ENCODE measurements around the gene EHMT1. TPM values are rescaled to one million over a fixed set of nuclear protein-coding genes. Genes with fewer than 3 reads are reported as not detected.

The EHMT1 gene
- polyA plus RNA-seq, 2 of the 4 experiments (the other 2 are of a cell fraction) = 41.3 to 48.0 TPM

GRCh38 chr9:137751616-137752015 is 132.8 kb downstream of the EHMT1 start:
- H3K4me3 ChIP-seq = no peak overlapping the region
- CTCF ChIA-PET = interaction anchor here (1.7 kb wide), 1 partner anchor 12 kb away, joined by 3 read pairs; no protein-coding TSS in a partner anchor
- H3K4me2 ChIP-seq = no peak overlapping the region
- FAIRE-seq = no peak
- no peaks in the 10 kb centered on the region for H3K4me1 ChIP-seq
- no peak for DNase-seq (ENCODE audit: low read depth in 1 of 2, low spot score in 1 of 2)
- ATAC-seq = no peak
- 96% methylated on average over 5 of the region's 5 CpGs for WGBS (ENCODE audit: missing lambda C conversion rate)
- H3K27ac ChIP-seq = no peak overlapping the region
- no peaks in the 10 kb centered on the region for H3K9me3 ChIP-seq
- TF ChIP-seq EP300 (IDR thresholded peaks at IDR 0.05) = no peak
- TF ChIP-seq ZC3H11A (IDR thresholded peaks at IDR 0.05) = no peak
- POLR2A ChIA-PET = no interaction called here

- CTCF ChIA-PET = interaction anchor here (1.4 kb wide), 1 partner anchor 80 kb away, joined by 7 read pairs; no protein-coding TSS in a partner anchor
- POLR2A ChIA-PET = no interaction called here
These were observed 133.6 kb downstream of the EHMT1 start for GRCh38 chr9:137752426-137752825.

GRCh38 chr9:137753192-137753765 is 134.5 kb downstream of the EHMT1 start:
- Histone ChIP-seq H3K4me2 (no peak overlapping the region), H3K4me1 (0 out of 3 replicates have a peak, but pooled peaks cover 3% of the 10 kb centered on the region), H3K4me3 (no peak overlapping the region), H3K9me3 (no peaks in the 10 kb centered on the region), H3K27ac (no peak overlapping the region)
- TF ChIP-seq GATA3 (IDR thresholded peaks at IDR 0.05; ENCODE audit: borderline replicate concordance) (no peak), TFCP2L1 (CRISPR knock-in tag; IDR thresholded peaks at IDR 0.05) (no peak), RCOR1 (IDR thresholded peaks at IDR 0.05; ENCODE audit: low read depth, low read length) (no peak), ELK1 (IDR thresholded peaks at IDR 0.05; ENCODE audit: low read depth, low read length) (no peak), POLR2AphosphoS2 (conservative IDR thresholded peaks at IDR 0.05; ENCODE audit: low read length) (no peak), BHLHE40 (IDR thresholded peaks at IDR 0.05; ENCODE audit: low read depth, low read length) (no peak), FOSL2 (IDR thresholded peaks at IDR 0.05) (no peak), FOSL2 (CRISPR knock-in tag; IDR thresholded peaks at IDR 0.05) (no peak), BCL3 (IDR thresholded peaks at IDR 0.05) (no peak), HOXA7 (CRISPR knock-in tag; IDR thresholded peaks at IDR 0.05) (no peak), MYC (IDR thresholded peaks at IDR 0.05; ENCODE audit: borderline replicate concordance, low read length) (no peak), HEYL (CRISPR knock-in tag; IDR thresholded peaks at IDR 0.05) (no peak)
- POLR2A ChIA-PET = no interaction called here
- CTCF ChIA-PET = interaction anchor here (0.5 to 1.4 kb wide), 3 partner anchors 32 to 240 kb away, joined by 3 to 7 read pairs (median 4); no protein-coding TSS in a partner anchor
- 94% methylated on average over 20 of the region's 22 CpGs for WGBS (ENCODE audit: missing lambda C conversion rate)
- DNase-seq (ENCODE audit: low read depth in 1 of 2, low spot score in 1 of 2) = no peak
- no peak for ATAC-seq
- no peak for FAIRE-seq

More at GRCh38 chr9:137752426-137752825, 133.6 kb downstream of the EHMT1 start:
- ATAC-seq (no peak), FAIRE-seq (no peak), DNase-seq (ENCODE audit: low read depth in 1 of 2, low spot score in 1 of 2) (no peak)
- no peaks in the 10 kb centered on the region for H3K9me3 ChIP-seq
- H3K4me2 ChIP-seq = no peak overlapping the region
- H3K4me1 ChIP-seq = 0 out of 3 replicates have a peak, but pooled peaks cover 3% of the 10 kb centered on the region
- 91% methylated on average over 14 of the region's 14 CpGs for WGBS (ENCODE audit: missing lambda C conversion rate)
- no peak overlapping the region for H3K27ac ChIP-seq
- H3K4me3 ChIP-seq = no peak overlapping the region
- TF ChIP-seq CEBPB (IDR thresholded peaks at IDR 0.05) (no peak), NFE2L2 (conservative IDR thresholded peaks at IDR 0.05; ENCODE audit: low read length) (no peak), FOSB (CRISPR knock-in tag; IDR thresholded peaks at IDR 0.05) (no peak), POLR2AphosphoS2 (conservative IDR thresholded peaks at IDR 0.05; ENCODE audit: low read length) (no peak), RFX5 (IDR thresholded peaks at IDR 0.05) (no peak)

- no peak for DNase-seq (ENCODE audit: low read depth in 1 of 2, low spot score in 1 of 2)
- TF ChIP-seq MAX (IDR thresholded peaks at IDR 0.05) (no peak), BCL3 (IDR thresholded peaks at IDR 0.05) (no peak)
- POLR2A ChIA-PET = no interaction called here
- Histone ChIP-seq H3K4me3 (no peak overlapping the region), H3K9me3 (no peaks in the 10 kb centered on the region), H3K4me2 (no peak overlapping the region), H3K27ac (no peak overlapping the region), H3K4me1 (0 out of 3 replicates have a peak, but pooled peaks cover 3% of the 10 kb centered on the region)
- CTCF ChIA-PET = no interaction called here
- ATAC-seq = no peak
- WGBS (ENCODE audit: missing lambda C conversion rate) = 94% methylated on average over 7 of the region's 7 CpGs
- no peak for FAIRE-seq
These were observed 136.6 kb downstream of the EHMT1 start for GRCh38 chr9:137755261-137755927.

Measured in A549 (cell line).